NOMO-1 (cell line): ENCODE data around the gene BAG3.

Experiments used
- DNase-seq, 2 experiments: peaks; one replicate each; lab custom pipeline; 2025; ENCODE audit not compliant: unreplicated experiment in 2 of 2; lab: John Stamatoyannopoulos, UW

The BAG3 gene

GRCh38 chr10:119725828-119726675 lies 74.9 kb downstream of the BAG3 start, which contains the start of gene INPP5F:
Gene INPP5F, plus strand, starts transcription at chr10:119726050. Its CDS starts 213 bp downstream, at chr10:119726263.
- DNase-seq = peak; percentile 95 to 98

GRCh38 chr10:119726676-119727261 lies 75.6 kb downstream of the BAG3 start:
- DNase-seq = no peak
